Gastroesophageal sphincter (tissue), 3 donors: ENCODE data around the gene RNF180.

Experiments used
- EP300 ChIP-seq: sonication (generic); formaldehyde crosslinking; IDR thresholded peaks from one replicate; pipeline ENCODE4 v1.6.1; 2017; ENCODE audit warnings: antibody characterized with exemption, mild to moderate bottlenecking
- POLR2A ChIP-seq, 2 donors: fragments of 450-650 bp; IDR thresholded peaks; one replicate each; pipeline ENCODE4 v1.6.1; 2017; ENCODE audit warnings: antibody characterized with exemption in 2 of 2, mild to moderate bottlenecking in 2 of 2, moderate library complexity in 1 of 2
- POLR2AphosphoS5 ChIP-seq: sonication (generic); formaldehyde crosslinking; IDR thresholded peaks from one replicate; pipeline ENCODE4 v1.6.1; 2017; ENCODE audit warnings: antibody characterized with exemption
- TF ChIP-seq, protein P1 (sequence below), 4 experiments: fragments of 200-600 bp in 2 of 4; fragments of 450-650 bp in 2 of 4; sonication (generic) in 1 of 4; IDR thresholded peaks; one replicate each; pipeline ENCODE4 v1.5.1; 2017 to 2019; ENCODE audit warnings: antibody characterized with exemption in 4 of 4, mild to moderate bottlenecking in 2 of 4, moderate library complexity in 2 of 4

DNA sequence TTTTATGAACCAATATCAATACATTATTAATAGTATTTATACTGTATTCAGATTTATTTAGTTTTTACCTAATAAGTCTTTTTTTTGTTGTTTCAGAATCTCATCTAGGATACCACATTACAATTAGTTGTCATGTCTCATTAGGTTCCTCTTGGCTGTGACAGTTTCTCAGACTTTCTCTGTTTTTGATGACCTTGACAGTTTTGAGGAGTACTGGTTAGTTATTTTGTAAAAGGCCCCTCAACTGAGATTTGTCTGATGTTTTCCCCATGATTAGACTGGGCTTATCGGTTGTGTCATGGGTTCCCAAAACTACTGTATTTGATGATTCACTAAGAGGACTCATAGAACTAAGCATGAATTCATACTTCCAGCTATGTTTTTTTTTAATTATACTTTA is 56.3 kb downstream of the RNF180 start:
- TF ChIP-seq POLR2A (IDR thresholded peaks at IDR 0.05) = no peak
- TF ChIP-seq, protein P1, sequence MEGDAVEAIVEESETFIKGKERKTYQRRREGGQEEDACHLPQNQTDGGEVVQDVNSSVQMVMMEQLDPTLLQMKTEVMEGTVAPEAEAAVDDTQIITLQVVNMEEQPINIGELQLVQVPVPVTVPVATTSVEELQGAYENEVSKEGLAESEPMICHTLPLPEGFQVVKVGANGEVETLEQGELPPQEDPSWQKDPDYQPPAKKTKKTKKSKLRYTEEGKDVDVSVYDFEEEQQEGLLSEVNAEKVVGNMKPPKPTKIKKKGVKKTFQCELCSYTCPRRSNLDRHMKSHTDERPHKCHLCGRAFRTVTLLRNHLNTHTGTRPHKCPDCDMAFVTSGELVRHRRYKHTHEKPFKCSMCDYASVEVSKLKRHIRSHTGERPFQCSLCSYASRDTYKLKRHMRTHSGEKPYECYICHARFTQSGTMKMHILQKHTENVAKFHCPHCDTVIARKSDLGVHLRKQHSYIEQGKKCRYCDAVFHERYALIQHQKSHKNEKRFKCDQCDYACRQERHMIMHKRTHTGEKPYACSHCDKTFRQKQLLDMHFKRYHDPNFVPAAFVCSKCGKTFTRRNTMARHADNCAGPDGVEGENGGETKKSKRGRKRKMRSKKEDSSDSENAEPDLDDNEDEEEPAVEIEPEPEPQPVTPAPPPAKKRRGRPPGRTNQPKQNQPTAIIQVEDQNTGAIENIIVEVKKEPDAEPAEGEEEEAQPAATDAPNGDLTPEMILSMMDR (IDR thresholded peaks at IDR 0.05) = no peak
- TF ChIP-seq POLR2AphosphoS5 = no peak
- TF ChIP-seq EP300 = no peak
